Tibial artery (tissue), 4 donors: ENCODE results near the gene VSIG10L.

Source experiments
- DNase-seq, 2 donors: peaks; one replicate each; pipeline ENCODE4 v3.0.0-alpha.2; 2019
- H3K27ac ChIP-seq, 2 donors: fragments of 200-600 bp; sonication (generic) in 1 of 2; 1 replicate in 1 of 2; 2 replicates in 1 of 2; pipeline ENCODE4 v1.5.1; 2018 to 2019; ENCODE audit warnings: mild to moderate bottlenecking in 1 of 2
- H3K27me3 ChIP-seq, 2 donors: fragments of 200-600 bp; sonication (generic) in 1 of 2; one replicate each; pipeline versions ENCODE4 v1.5.1 to v1.6.0; 2016 to 2019
- H3K36me3 ChIP-seq, 3 donors: fragments of 200-600 bp; sonication (generic) in 2 of 3; one replicate each; pipeline ENCODE4 v1.5.1; 2016 to 2019; ENCODE audit warnings: mild to moderate bottlenecking in 2 of 3
- H3K4me1 ChIP-seq, 4 donors: fragments of 200-600 bp; sonication (generic) in 2 of 4; 1 replicate in 3 of 4; 2 replicates in 1 of 4; pipeline ENCODE4 v1.5.1; 2016 to 2019
- H3K4me3 ChIP-seq, 2 donors: fragments of 200-600 bp; sonication (generic) in 1 of 2; 1 replicate in 1 of 2; 2 replicates in 1 of 2; pipeline ENCODE4 v1.5.1; 2018 to 2019; ENCODE audit warnings: mild to moderate bottlenecking in 2 of 2
- H3K9me3 ChIP-seq, 3 donors: fragments of 200-600 bp; sonication (generic) in 1 of 3; one replicate each; pipeline ENCODE4 v1.5.1; 2016 to 2019
- CTCF ChIP-seq, 2 experiments: fragments of 200-600 bp in 1 of 2; fragments of 450-650 bp in 1 of 2; IDR thresholded peaks; one replicate each; pipeline ENCODE4 v1.5.1; 2017 to 2019; ENCODE audit warnings: antibody characterized with exemption in 2 of 2, mild to moderate bottlenecking in 1 of 2, moderate library complexity in 1 of 2
- intact Hi-C: fragments of 100-400 bp; cut with DNase I; formaldehyde crosslinking; loops from one replicate; pipeline ENCODE4 v1.15.0; 2023; ENCODE audit warnings: low total_unique reads

Gene VSIG10L

GRCh38 chr19:51346742-51347141 lies 4.8 kb upstream of the VSIG10L start:
- intact Hi-C loops, result no loop called here
- Histone ChIP-seq H3K4me3 (no peak overlapping the region), H3K27ac (no peak overlapping the region), H3K9me3 (no peaks in the 10 kb centered on the region), H3K27me3 (no peaks in the 10 kb centered on the region), H3K4me1 (no peaks in the 10 kb centered on the region), H3K36me3 (peaks cover 7 to 63% (median 33%) of the 10 kb centered on the region in 3 donors)
- no peak for TF ChIP-seq CTCF (IDR thresholded peaks at IDR 0.05)
- no peak for DNase-seq

- Histone ChIP-seq H3K9me3 (no peaks in the 10 kb centered on the region), H3K27ac (no peak overlapping the region), H3K4me1 (peaks cover 0 to 8% (median 3%) of the 10 kb centered on the region in 4 donors), H3K4me3 (no peak overlapping the region), H3K27me3 (no peaks in the 10 kb centered on the region), H3K36me3 (peaks cover 6 to 47% (median 17%) of the 10 kb centered on the region in 3 donors)
- no peak for DNase-seq
- intact Hi-C loops, result no loop called here
- TF ChIP-seq CTCF (IDR thresholded peaks at IDR 0.05), result no peak
Observed at GRCh38 chr19:51345076-51345620, 3.2 kb upstream of the VSIG10L start.

GRCh38 chr19:51342631-51343569 lies 961 bp upstream of the VSIG10L start:
- H3K4me1 ChIP-seq, result peaks cover 0 to 18% (median 11%) of the 10 kb centered on the region in 4 donors
- H3K4me3 ChIP-seq, result no peak overlapping the region
- no peak for DNase-seq
- H3K27ac ChIP-seq, result no peak overlapping the region
- H3K36me3 ChIP-seq, result peaks cover 0 to 35% (median 5%) of the 10 kb centered on the region in 3 donors
- H3K9me3 ChIP-seq, result no peaks in the 10 kb centered on the region
- H3K27me3 ChIP-seq, result no peaks in the 10 kb centered on the region
- intact Hi-C loops, result no loop called here
- no peak for TF ChIP-seq CTCF (IDR thresholded peaks at IDR 0.05)

GRCh38 chr19:51341066-51341465 lies 873 bp downstream of the VSIG10L start:
- Histone ChIP-seq H3K36me3 (peaks cover 0 to 17% (median 3%) of the 10 kb centered on the region in 3 donors), H3K4me3 (no peak overlapping the region), H3K27ac (peak overlapping the region in 1 of 2 donors; percentile 89), H3K4me1 (peaks cover 0 to 18% (median 11%) of the 10 kb centered on the region in 4 donors), H3K27me3 (no peaks in the 10 kb centered on the region), H3K9me3 (no peaks in the 10 kb centered on the region)
- TF ChIP-seq CTCF (IDR thresholded peaks at IDR 0.05), result no peak
- no peak for DNase-seq
- intact Hi-C loops, result no loop called here

- peak in 1 of 2 experiments; percentile 67 for TF ChIP-seq CTCF (IDR thresholded peaks at IDR 0.05)
- Histone ChIP-seq H3K4me3 (peak overlapping the region; percentile 53 to 66), H3K9me3 (no peaks in the 10 kb centered on the region), H3K36me3 (peaks cover 0 to 6% (median 3%) of the 10 kb centered on the region in 3 donors), H3K27ac (peak overlapping the region; percentile 83 to 89), H3K4me1 (peaks cover 0 to 18% (median 11%) of the 10 kb centered on the region in 4 donors), H3K27me3 (no peaks in the 10 kb centered on the region)
- intact Hi-C loops, result loop anchor here (1.0 to 10.0 kb wide), 3 partner anchors 26 to 255 kb away; partner anchors contain the start of gene ETFB
- DNase-seq, result peak; percentile 99 to 100
Observed at GRCh38 chr19:51339687-51340656, 2.0 kb downstream of the VSIG10L start.
